ENCODE data around the gene C17orf113. TPM values are rescaled to one million over a fixed set of nuclear protein-coding genes. Genes with fewer than 3 reads are reported as not detected.

C17orf113 gene
- total and polyA plus RNA-seq, 12 donors = 0.26 to 1.2 (median 0.88) TPM

DNA sequence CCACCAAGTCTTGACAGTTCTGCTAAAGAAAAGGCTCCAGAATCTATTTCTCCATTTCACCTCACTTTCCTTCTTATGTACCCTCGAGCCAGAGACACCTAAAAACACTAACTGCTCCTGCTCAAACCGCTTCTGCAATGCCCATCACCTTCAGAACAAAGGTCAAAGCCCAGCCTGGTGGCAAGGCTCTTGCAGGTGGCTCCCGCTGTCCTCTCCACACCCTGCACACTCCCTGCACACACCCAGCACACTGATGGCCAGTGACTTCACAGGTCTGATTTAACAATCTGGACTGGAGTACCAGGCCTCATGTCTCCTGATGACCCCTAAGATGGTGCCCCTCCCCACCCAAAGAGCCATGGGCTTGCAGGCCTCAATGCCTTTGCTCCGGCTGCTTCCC lies 9.8 kb upstream of the C17orf113 start:
- ATAC-seq (no peak), DNase-seq (no peak)
- H3K4me1 ChIP-seq = peaks cover 0 to 9% (median 3%) of the 10 kb centered on the region in 9 donors
- intact Hi-C loops (cut with DNase I) = loop anchor here in 2 of 10 donors (5.0 kb wide), 2 partner anchors 33 to 37 kb away; partner anchors contain the start of gene ZNF385C (in 1 of the 2)
- no peak overlapping the region for H3K27ac ChIP-seq
- WGBS, 2 donors = 89 to 91% methylated on average over 4 of the region's 4 CpGs
- peaks cover 0 to 18% (median 12%) of the 10 kb centered on the region in 7 donors for H3K27me3 ChIP-seq
- no peaks in the 10 kb centered on the region for H3K9me3 ChIP-seq
- no peaks in the 10 kb centered on the region for H3K36me3 ChIP-seq
- no peak overlapping the region for H3K4me3 ChIP-seq
- TF ChIP-seq, protein P1, sequence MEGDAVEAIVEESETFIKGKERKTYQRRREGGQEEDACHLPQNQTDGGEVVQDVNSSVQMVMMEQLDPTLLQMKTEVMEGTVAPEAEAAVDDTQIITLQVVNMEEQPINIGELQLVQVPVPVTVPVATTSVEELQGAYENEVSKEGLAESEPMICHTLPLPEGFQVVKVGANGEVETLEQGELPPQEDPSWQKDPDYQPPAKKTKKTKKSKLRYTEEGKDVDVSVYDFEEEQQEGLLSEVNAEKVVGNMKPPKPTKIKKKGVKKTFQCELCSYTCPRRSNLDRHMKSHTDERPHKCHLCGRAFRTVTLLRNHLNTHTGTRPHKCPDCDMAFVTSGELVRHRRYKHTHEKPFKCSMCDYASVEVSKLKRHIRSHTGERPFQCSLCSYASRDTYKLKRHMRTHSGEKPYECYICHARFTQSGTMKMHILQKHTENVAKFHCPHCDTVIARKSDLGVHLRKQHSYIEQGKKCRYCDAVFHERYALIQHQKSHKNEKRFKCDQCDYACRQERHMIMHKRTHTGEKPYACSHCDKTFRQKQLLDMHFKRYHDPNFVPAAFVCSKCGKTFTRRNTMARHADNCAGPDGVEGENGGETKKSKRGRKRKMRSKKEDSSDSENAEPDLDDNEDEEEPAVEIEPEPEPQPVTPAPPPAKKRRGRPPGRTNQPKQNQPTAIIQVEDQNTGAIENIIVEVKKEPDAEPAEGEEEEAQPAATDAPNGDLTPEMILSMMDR (IDR thresholded peaks at IDR 0.05) = no peak

DNA sequence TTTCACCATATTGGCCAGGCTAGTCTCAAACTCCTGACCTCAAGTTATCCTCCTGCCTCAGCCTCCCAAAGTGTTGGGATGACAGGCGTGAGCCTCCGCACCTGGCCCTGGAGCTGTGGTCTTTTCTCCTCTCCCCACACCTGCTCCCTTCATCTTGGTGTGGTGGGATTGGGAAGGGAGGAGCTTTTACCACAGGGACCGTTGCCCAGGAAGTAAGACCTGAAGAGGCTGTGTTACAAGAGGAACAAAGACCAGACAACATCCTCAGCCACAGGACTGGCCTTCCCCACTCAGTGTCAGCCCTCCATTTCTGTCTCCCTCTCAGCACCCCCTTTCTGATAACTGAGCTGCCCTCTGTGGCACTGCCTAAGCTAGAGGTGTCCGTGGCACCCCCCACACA lies 9.4 kb upstream of the C17orf113 start:
- intact Hi-C loops (cut with DNase I) = loop anchor here in 2 of 10 donors (5.0 kb wide), 2 partner anchors 33 to 37 kb away; partner anchors contain the start of gene ZNF385C (in 1 of the 2)
- 69 to 72% methylated on average over 4 of the region's 4 CpGs for WGBS, 2 donors

DNA sequence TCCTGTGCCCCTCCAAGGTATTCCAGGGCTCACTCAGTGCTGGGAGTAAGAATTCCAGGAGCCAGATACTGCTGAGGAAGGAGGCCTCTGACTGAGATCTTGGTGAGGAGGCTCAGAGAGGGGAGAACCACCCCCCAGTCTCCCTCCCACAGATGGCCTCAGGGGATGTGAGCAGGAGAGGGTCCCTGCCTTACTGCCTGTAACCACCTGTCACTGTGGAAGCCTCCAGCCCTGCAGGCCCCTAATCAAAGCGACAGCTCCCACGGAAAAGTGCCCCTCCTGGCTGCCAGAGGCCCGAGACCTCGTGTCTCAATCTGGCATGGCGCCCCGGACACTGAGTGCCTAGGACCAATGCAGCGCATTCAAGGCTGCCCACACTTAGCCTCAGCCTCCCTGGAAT lies 7.7 kb upstream of the C17orf113 start:
- 59 to 67% methylated on average over 7 of the region's 7 CpGs for WGBS, 2 donors
- no peak overlapping the region for H3K4me3 ChIP-seq
- no peak for DNase-seq
- peaks cover 0 to 39% (median 31%) of the 10 kb centered on the region in 7 donors for H3K27me3 ChIP-seq
- peaks cover 0 to 3% (median 0%) of the 10 kb centered on the region in 9 donors for H3K4me1 ChIP-seq
- no peaks in the 10 kb centered on the region for H3K9me3 ChIP-seq
- intact Hi-C loops (cut with DNase I) = no loop called here
- H3K27ac ChIP-seq = no peak overlapping the region
- ATAC-seq = no peak
- TF ChIP-seq, protein P1 (IDR thresholded peaks at IDR 0.05) = no peak
- no peaks in the 10 kb centered on the region for H3K36me3 ChIP-seq

More for the DNA sequence above, 9.4 kb upstream of the C17orf113 start:
- no peak overlapping the region for H3K27ac ChIP-seq
- H3K4me1 ChIP-seq = peaks cover 0 to 9% (median 3%) of the 10 kb centered on the region in 9 donors
- TF ChIP-seq, protein P1 (IDR thresholded peaks at IDR 0.05) = no peak
- H3K36me3 ChIP-seq = no peaks in the 10 kb centered on the region
- no peak overlapping the region for H3K4me3 ChIP-seq
- no peak for ATAC-seq
- H3K27me3 ChIP-seq = peaks cover 0 to 22% (median 14%) of the 10 kb centered on the region in 7 donors
- no peaks in the 10 kb centered on the region for H3K9me3 ChIP-seq
- DNase-seq = no peak

DNA sequence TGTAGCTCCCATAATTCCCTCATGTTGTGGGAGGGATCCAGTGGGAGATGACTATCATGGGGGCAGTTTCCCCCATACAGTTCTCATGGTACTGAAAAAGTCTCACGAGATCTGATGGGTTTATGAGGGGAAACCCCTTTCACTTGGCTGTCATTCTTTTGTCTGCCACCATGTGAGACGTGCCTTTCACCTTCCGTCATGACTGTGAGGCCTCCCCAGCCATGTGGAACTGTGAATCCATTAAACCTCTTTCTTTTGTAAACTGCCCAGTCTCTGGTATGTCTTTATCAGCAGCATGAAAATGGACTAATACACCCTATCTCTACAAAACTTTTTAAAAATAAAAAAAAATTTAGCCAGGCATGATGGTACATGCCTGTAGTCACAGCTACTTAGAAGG lies 6.2 kb upstream of the C17orf113 start:
- Histone ChIP-seq H3K4me3 (no peak overlapping the region), H3K27ac (no peak overlapping the region), H3K36me3 (no peaks in the 10 kb centered on the region), H3K4me1 (no peaks in the 10 kb centered on the region), H3K9me3 (no peaks in the 10 kb centered on the region), H3K27me3 (peaks cover 4 to 48% (median 35%) of the 10 kb centered on the region in 7 donors)
- TF ChIP-seq, protein P1 (IDR thresholded peaks at IDR 0.05) = no peak
- WGBS, 2 donors = 70 to 78% methylated on average over 3 of the region's 3 CpGs
- ATAC-seq (no peak), DNase-seq (no peak)
- intact Hi-C loops (cut with DNase I) = no loop called here
